OCI-LY7 (cell line): ENCODE data around the gene JPT1.

Experiments
- CTCF ChIP-seq: fragments of 200-600 bp; sonication (generic); conservative IDR thresholded peaks from 2 replicates; pipeline ENCODE4 v1.5.1; 2014; ENCODE audit warnings: mild to moderate bottlenecking, antibody characterized with exemption, low read length, moderate library complexity, mixed read lengths
- EZH2phosphoT487 ChIP-seq: fragments of 200-600 bp; sonication (generic); IDR thresholded peaks from 2 replicates; pipeline ENCODE4 v1.6.1; 2018; ENCODE audit warnings: low read depth, borderline replicate concordance, mild to moderate bottlenecking, mixed run types, antibody characterized with exemption, low read length, moderate library complexity, mixed read lengths

DNA sequence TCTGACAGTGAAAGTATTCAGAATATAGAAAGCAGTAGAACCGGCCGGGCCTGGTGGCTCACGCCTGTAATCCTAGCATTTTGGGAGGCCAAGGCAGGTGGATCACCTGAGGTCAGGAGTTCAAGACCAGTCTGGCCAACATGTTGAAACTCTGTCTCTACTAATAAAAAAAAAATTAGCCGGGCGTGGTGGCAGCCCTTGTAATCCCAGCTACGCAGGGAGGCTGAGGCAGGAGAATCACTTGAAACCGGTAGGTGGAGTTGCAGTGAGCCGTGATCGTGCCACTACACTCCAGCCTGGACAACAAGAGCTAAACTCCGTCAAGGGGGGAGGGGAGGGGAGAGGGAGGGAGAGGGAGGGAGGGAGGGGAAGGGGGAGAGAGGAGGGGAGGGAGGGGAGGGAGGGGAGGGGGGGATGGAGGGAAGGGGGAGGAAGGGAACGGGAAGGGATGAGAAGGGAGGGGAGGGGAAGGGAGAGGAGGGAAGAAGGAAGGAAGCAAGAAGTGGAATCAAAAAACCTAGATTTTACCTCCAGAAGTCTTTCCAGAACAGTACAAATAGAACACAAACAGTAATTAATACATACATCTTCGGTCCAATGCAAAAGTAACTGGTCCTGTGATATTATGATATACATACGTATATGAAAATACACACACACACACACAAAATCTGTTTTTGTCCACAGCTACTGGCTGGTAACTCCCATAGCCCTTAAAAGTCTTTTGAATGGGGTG, 11.9 kb downstream of the JPT1 start:
- no peak for TF ChIP-seq CTCF
- TF ChIP-seq EZH2phosphoT487 = no peak
